Measurements from ENCODE around the gene R3HDM4.

- no peak for TF ChIP-seq CTCF (IDR thresholded peaks at IDR 0.05)
- TF ChIP-seq POLR2A (IDR thresholded peaks at IDR 0.05) = no peak
Measured at GRCh38 chr19:883661-884211, 29.3 kb downstream of the R3HDM4 start.

Measured in heart left ventricle (tissue), 13 donors.